GM23338 (cell line): ENCODE data around the gene SEL1L3. TPM values are rescaled to one million over a fixed set of nuclear protein-coding genes. Genes with fewer than 3 reads are reported as not detected.

Experiments used
- ATAC-seq: fragments of 200-7000 bp; cut with Tn5 transposase; 3 replicates; pipeline ENCODE4 v1.9.1; 2020
- DNase-seq: peaks from one replicate; pipeline ENCODE4 v3.0.0-alpha.2; 2015; ENCODE audit warnings: low spot score
- H2AFZ ChIP-seq: fragments of 200-600 bp; sonication (generic); 2 replicates; pipeline ENCODE4 v1.8.0; 2016; ENCODE audit warnings: antibody characterized with exemption, mild to moderate bottlenecking, moderate library complexity
- H3F3A ChIP-seq: fragments of 200-600 bp; sonication (generic); replicated peaks from 2 replicates; pipeline ENCODE4 v1.8.0; 2017; ENCODE audit warnings: antibody characterized with exemption, mixed run types, low read depth
- H3K27ac ChIP-seq: fragments of 200-600 bp; sonication (generic); 2 replicates; pipeline ENCODE4 v1.6.1; 2016; ENCODE audit warnings: low read depth
- H3K27me3 ChIP-seq: fragments of 200-600 bp; sonication (generic); 2 replicates; pipeline ENCODE4 v1.8.0; 2016; ENCODE audit warnings: mild to moderate bottlenecking, mixed run types, moderate library complexity; ENCODE audit not compliant: insufficient read depth
- H3K36me3 ChIP-seq: fragments of 200-600 bp; sonication (generic); 2 replicates; pipeline ENCODE4 v1.8.0; 2016; ENCODE audit warnings: mild to moderate bottlenecking; ENCODE audit not compliant: insufficient read depth
- H3K4me1 ChIP-seq: fragments of 200-600 bp; sonication (generic); 2 replicates; pipeline ENCODE4 v1.8.0; 2016; ENCODE audit warnings: mild to moderate bottlenecking, moderate library complexity; ENCODE audit not compliant: insufficient read depth
- H3K4me2 ChIP-seq: fragments of 200-600 bp; sonication (generic); 2 replicates; pipeline ENCODE4 v1.7.1; 2017; ENCODE audit warnings: mixed run types
- H3K4me3 ChIP-seq: fragments of 200-600 bp; sonication (generic); 2 replicates; pipeline ENCODE4 v1.6.1; 2016; ENCODE audit warnings: mixed run types
- H3K79me2 ChIP-seq: fragments of 200-600 bp; sonication (generic); replicated peaks from 2 replicates; pipeline ENCODE4 v1.8.0; 2017; ENCODE audit warnings: mild to moderate bottlenecking; ENCODE audit not compliant: insufficient read depth
- H3K9me2 ChIP-seq: fragments of 200-600 bp; sonication (generic); 2 replicates; pipeline ENCODE4 v1.8.0; 2017; ENCODE audit not compliant: insufficient read depth
- H4K20me1 ChIP-seq: fragments of 200-600 bp; sonication (generic); replicated peaks from 2 replicates; pipeline ENCODE4 v1.8.0; 2017; ENCODE audit warnings: mild to moderate bottlenecking; ENCODE audit not compliant: insufficient read depth
- H3K27ac Mint-ChIP-seq: 2 replicates; pipeline ENCODE4 v1.8.0; 2020; ENCODE audit warnings: inconsistent platforms, mild to moderate bottlenecking, moderate library complexity, mixed read lengths
- H3K27me3 Mint-ChIP-seq: 3 replicates; pipeline ENCODE4 v1.8.0; 2022; ENCODE audit warnings: low read depth, mild to moderate bottlenecking, moderate library complexity, mixed read lengths, inconsistent platforms; ENCODE audit not compliant: insufficient read depth, poor library complexity
- H3K36me3 Mint-ChIP-seq: 3 replicates; pipeline ENCODE4 v1.8.0; 2021; ENCODE audit warnings: low read depth, mild to moderate bottlenecking, inconsistent platforms, moderate library complexity, mixed read lengths
- H3K4me1 Mint-ChIP-seq: 3 replicates; pipeline ENCODE4 v1.8.0; 2020; ENCODE audit warnings: mild to moderate bottlenecking, inconsistent platforms, mixed read lengths
- H3K4me3 Mint-ChIP-seq: 3 replicates; pipeline ENCODE4 v1.8.0; 2021; ENCODE audit warnings: moderate library complexity, mild to moderate bottlenecking, inconsistent platforms, mixed read lengths
- H3K9me3 Mint-ChIP-seq: 3 replicates; pipeline ENCODE4 v1.8.0; 2020; ENCODE audit warnings: moderate library complexity, mild to moderate bottlenecking, inconsistent platforms, mixed read lengths
- CREB1 ChIP-seq: fragments of 250-450 bp; sonication (Bioruptor Pico); IDR thresholded peaks from 2 replicates; pipeline ENCODE4 v1.5.0; 2020; ENCODE audit warnings: low read depth, mild to moderate bottlenecking, moderate library complexity
- EZH2 ChIP-seq: fragments of 200-600 bp; sonication (generic); IDR thresholded peaks from one replicate; pipeline ENCODE4 v1.8.0; 2017; ENCODE audit warnings: antibody characterized with exemption, mild to moderate bottlenecking, low read depth; ENCODE audit not compliant: unreplicated experiment
- EZH2phosphoT487 ChIP-seq: fragments of 200-600 bp; sonication (generic); IDR thresholded peaks from one replicate; pipeline ENCODE4 v1.8.1; 2018; ENCODE audit warnings: antibody characterized with exemption; ENCODE audit not compliant: unreplicated experiment
- JUNB ChIP-seq: IDR thresholded peaks from one replicate; pipeline ENCODE4 v1.6.1; 2016; ENCODE audit warnings: antibody characterized with exemption; ENCODE audit not compliant: unreplicated experiment
- NANOG ChIP-seq: IDR thresholded peaks from 2 replicates; pipeline ENCODE4 v1.6.1; 2016; ENCODE audit warnings: antibody characterized with exemption, borderline replicate concordance
- POLR2AphosphoS5 ChIP-seq: IDR thresholded peaks from 2 replicates; pipeline ENCODE4 v1.6.1; 2016; ENCODE audit warnings: antibody characterized with exemption, low read depth
- STAT1 ChIP-seq: IDR thresholded peaks from one replicate; pipeline ENCODE4 v1.6.1; 2016; ENCODE audit warnings: antibody characterized with exemption; ENCODE audit not compliant: unreplicated experiment
- ZNF114 ChIP-seq: fragments of 250-450 bp; sonication (Bioruptor Pico); IDR thresholded peaks from 2 replicates; pipeline ENCODE4 v1.5.0; 2020; ENCODE audit warnings: mild to moderate bottlenecking, moderate library complexity
- ZNF331 ChIP-seq: fragments of 250-450 bp; sonication (Bioruptor Pico); IDR thresholded peaks from 2 replicates; pipeline ENCODE4 v1.5.0; 2020; ENCODE audit warnings: low read depth, mild to moderate bottlenecking, moderate library complexity
- polyA plus RNA-seq: library from polyadenylated mRNA; unstranded; fragments of >200 nt; fragmentation: Nextera tagmentation; extraction: Ambion mirVana; gene quantifications from 2 replicates; pipeline ENCODE4 v1.2.1, GENCODE V29; 2016
- total RNA-seq: library from RNA; depleted of rRNA; stranded (reverse); fragments of >200 nt; shearing (Covaris generic); gene quantifications from 2 replicates; pipeline ENCODE4 v1.2.3, GENCODE V29; 2014
- TF ChIP-seq, protein P1 (sequence below), 2 experiments: fragments of 200-600 bp in 1 of 2; sonication (generic) in 1 of 2; conservative IDR thresholded peaks; 2 replicates each; pipeline versions ENCODE4 v1.5.1 to v1.6.1; 2016 to 2017; ENCODE audit warnings: antibody characterized with exemption in 2 of 2, low read depth in 2 of 2, mild to moderate bottlenecking in 2 of 2, moderate library complexity in 1 of 2
- TF ChIP-seq, protein P2 (sequence below): IDR thresholded peaks from one replicate; pipeline ENCODE4 v1.6.1; 2018; ENCODE audit warnings: antibody characterized with exemption; ENCODE audit not compliant: unreplicated experiment
- TF ChIP-seq, protein P3 (sequence below): fragments of 250-450 bp; sonication (Bioruptor Pico); IDR thresholded peaks from 2 replicates; pipeline ENCODE4 v1.5.0; 2020; ENCODE audit warnings: mild to moderate bottlenecking, moderate library complexity
- TF ChIP-seq, protein P4 (sequence below): IDR thresholded peaks from 2 replicates; pipeline ENCODE4 v1.6.1; 2016; ENCODE audit warnings: antibody characterized with exemption

The SEL1L3 gene
- total and polyA plus RNA-seq, 2 experiments from 2014 or later, result 17.1 to 61.7 TPM

DNA sequence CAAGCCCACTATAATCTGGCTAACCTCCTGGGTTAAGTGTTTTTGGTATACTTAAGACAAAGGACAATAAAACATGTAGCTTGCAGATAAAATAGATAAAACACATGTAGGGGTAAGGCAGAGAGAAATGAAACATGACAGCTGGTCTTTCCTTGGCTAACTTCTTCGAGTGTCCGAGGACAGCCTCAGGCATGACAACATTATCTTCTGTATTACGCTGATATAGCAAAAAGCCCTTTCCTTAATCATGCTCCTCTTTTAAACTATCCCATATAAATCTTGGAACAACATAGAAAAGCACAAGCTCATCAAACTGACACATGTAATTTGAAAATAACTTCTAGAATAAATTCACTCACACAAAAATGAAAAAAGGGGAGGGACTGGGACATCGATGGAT lies 91.1 kb downstream of the SEL1L3 start:
- H3K4me2 ChIP-seq, result no peak overlapping the region
- ATAC-seq (no peak), DNase-seq (no peak)
- peaks cover 11% of the 10 kb centered on the region for H3K4me1 Mint-ChIP-seq
- TF ChIP-seq JUNB (no peak), CREB1 (no peak), ZNF331 (CRISPR knock-in tag) (no peak), EZH2 (no peak), POLR2AphosphoS5 (no peak), STAT1 (no peak), ZNF114 (CRISPR knock-in tag) (no peak), NANOG (no peak), EZH2phosphoT487 (no peak)
- TF ChIP-seq, protein P1, sequence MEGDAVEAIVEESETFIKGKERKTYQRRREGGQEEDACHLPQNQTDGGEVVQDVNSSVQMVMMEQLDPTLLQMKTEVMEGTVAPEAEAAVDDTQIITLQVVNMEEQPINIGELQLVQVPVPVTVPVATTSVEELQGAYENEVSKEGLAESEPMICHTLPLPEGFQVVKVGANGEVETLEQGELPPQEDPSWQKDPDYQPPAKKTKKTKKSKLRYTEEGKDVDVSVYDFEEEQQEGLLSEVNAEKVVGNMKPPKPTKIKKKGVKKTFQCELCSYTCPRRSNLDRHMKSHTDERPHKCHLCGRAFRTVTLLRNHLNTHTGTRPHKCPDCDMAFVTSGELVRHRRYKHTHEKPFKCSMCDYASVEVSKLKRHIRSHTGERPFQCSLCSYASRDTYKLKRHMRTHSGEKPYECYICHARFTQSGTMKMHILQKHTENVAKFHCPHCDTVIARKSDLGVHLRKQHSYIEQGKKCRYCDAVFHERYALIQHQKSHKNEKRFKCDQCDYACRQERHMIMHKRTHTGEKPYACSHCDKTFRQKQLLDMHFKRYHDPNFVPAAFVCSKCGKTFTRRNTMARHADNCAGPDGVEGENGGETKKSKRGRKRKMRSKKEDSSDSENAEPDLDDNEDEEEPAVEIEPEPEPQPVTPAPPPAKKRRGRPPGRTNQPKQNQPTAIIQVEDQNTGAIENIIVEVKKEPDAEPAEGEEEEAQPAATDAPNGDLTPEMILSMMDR (conservative IDR thresholded peaks at IDR 0.05; ENCODE audit: low read depth in 2 of 2), result no peak
- TF ChIP-seq, protein P2, sequence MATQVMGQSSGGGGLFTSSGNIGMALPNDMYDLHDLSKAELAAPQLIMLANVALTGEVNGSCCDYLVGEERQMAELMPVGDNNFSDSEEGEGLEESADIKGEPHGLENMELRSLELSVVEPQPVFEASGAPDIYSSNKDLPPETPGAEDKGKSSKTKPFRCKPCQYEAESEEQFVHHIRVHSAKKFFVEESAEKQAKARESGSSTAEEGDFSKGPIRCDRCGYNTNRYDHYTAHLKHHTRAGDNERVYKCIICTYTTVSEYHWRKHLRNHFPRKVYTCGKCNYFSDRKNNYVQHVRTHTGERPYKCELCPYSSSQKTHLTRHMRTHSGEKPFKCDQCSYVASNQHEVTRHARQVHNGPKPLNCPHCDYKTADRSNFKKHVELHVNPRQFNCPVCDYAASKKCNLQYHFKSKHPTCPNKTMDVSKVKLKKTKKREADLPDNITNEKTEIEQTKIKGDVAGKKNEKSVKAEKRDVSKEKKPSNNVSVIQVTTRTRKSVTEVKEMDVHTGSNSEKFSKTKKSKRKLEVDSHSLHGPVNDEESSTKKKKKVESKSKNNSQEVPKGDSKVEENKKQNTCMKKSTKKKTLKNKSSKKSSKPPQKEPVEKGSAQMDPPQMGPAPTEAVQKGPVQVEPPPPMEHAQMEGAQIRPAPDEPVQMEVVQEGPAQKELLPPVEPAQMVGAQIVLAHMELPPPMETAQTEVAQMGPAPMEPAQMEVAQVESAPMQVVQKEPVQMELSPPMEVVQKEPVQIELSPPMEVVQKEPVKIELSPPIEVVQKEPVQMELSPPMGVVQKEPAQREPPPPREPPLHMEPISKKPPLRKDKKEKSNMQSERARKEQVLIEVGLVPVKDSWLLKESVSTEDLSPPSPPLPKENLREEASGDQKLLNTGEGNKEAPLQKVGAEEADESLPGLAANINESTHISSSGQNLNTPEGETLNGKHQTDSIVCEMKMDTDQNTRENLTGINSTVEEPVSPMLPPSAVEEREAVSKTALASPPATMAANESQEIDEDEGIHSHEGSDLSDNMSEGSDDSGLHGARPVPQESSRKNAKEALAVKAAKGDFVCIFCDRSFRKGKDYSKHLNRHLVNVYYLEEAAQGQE, result no peak
- TF ChIP-seq, protein P3, sequence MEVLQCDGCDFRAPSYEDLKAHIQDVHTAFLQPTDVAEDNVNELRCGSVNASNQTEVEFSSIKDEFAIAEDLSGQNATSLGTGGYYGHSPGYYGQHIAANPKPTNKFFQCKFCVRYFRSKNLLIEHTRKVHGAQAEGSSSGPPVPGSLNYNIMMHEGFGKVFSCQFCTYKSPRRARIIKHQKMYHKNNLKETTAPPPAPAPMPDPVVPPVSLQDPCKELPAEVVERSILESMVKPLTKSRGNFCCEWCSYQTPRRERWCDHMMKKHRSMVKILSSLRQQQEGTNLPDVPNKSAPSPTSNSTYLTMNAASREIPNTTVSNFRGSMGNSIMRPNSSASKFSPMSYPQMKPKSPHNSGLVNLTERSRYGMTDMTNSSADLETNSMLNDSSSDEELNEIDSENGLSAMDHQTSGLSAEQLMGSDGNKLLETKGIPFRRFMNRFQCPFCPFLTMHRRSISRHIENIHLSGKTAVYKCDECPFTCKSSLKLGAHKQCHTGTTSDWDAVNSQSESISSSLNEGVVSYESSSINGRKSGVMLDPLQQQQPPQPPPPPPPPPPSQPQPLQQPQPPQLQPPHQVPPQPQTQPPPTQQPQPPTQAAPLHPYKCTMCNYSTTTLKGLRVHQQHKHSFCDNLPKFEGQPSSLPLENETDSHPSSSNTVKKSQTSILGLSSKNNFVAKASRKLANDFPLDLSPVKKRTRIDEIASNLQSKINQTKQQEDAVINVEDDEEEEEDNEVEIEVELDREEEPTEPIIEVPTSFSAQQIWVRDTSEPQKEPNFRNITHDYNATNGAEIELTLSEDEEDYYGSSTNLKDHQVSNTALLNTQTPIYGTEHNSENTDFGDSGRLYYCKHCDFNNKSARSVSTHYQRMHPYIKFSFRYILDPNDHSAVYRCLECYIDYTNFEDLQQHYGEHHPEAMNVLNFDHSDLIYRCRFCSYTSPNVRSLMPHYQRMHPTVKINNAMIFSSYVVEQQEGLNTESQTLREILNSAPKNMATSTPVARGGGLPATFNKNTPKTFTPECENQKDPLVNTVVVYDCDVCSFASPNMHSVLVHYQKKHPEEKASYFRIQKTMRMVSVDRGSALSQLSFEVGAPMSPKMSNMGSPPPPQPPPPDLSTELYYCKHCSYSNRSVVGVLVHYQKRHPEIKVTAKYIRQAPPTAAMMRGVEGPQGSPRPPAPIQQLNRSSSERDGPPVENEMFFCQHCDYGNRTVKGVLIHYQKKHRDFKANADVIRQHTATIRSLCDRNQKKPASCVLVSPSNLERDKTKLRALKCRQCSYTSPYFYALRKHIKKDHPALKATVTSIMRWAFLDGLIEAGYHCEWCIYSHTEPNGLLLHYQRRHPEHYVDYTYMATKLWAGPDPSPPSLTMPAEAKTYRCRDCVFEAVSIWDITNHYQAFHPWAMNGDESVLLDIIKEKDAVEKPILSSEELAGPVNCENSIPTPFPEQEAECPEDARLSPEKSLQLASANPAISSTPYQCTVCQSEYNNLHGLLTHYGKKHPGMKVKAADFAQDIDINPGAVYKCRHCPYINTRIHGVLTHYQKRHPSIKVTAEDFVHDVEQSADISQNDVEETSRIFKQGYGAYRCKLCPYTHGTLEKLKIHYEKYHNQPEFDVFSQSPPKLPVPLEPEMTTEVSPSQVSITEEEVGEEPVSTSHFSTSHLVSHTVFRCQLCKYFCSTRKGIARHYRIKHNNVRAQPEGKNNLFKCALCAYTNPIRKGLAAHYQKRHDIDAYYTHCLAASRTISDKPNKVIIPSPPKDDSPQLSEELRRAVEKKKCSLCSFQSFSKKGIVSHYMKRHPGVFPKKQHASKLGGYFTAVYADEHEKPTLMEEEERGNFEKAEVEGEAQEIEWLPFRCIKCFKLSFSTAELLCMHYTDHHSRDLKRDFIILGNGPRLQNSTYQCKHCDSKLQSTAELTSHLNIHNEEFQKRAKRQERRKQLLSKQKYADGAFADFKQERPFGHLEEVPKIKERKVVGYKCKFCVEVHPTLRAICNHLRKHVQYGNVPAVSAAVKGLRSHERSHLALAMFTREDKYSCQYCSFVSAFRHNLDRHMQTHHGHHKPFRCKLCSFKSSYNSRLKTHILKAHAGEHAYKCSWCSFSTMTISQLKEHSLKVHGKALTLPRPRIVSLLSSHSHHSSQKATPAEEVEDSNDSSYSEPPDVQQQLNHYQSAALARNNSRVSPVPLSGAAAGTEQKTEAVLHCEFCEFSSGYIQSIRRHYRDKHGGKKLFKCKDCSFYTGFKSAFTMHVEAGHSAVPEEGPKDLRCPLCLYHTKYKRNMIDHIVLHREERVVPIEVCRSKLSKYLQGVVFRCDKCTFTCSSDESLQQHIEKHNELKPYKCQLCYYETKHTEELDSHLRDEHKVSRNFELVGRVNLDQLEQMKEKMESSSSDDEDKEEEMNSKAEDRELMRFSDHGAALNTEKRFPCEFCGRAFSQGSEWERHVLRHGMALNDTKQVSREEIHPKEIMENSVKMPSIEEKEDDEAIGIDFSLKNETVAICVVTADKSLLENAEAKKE (CRISPR knock-in tag), result no peak
- TF ChIP-seq, protein P4, sequence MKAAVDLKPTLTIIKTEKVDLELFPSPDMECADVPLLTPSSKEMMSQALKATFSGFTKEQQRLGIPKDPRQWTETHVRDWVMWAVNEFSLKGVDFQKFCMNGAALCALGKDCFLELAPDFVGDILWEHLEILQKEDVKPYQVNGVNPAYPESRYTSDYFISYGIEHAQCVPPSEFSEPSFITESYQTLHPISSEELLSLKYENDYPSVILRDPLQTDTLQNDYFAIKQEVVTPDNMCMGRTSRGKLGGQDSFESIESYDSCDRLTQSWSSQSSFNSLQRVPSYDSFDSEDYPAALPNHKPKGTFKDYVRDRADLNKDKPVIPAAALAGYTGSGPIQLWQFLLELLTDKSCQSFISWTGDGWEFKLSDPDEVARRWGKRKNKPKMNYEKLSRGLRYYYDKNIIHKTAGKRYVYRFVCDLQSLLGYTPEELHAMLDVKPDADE, result no peak
- no peaks in the 10 kb centered on the region for H3K27me3 ChIP-seq
- no peaks in the 10 kb centered on the region for H3K79me2 ChIP-seq
- no peaks in the 10 kb centered on the region for H3K9me2 ChIP-seq
- 0 out of 2 replicates have a peak, but pooled peaks cover 5% of the 10 kb centered on the region for H3K4me1 ChIP-seq
- H3K27ac Mint-ChIP-seq, result no peak overlapping the region
- peaks cover 1% of the 10 kb centered on the region for H3K27me3 Mint-ChIP-seq
- no peak overlapping the region for H2AFZ ChIP-seq
- H3K9me3 Mint-ChIP-seq, result no peaks in the 10 kb centered on the region
- no peaks in the 10 kb centered on the region for H3K36me3 ChIP-seq
- no peak overlapping the region for H3K4me3 ChIP-seq
- H4K20me1 ChIP-seq, result no peaks in the 10 kb centered on the region
- H3K27ac ChIP-seq, result no peak overlapping the region
- no peaks in the 10 kb centered on the region for H3F3A ChIP-seq
- H3K36me3 Mint-ChIP-seq, result peaks cover 31% of the 10 kb centered on the region
- H3K4me3 Mint-ChIP-seq, result no peak overlapping the region
